ENCODE measurements around the gene CDC20B.

The CDC20B gene, protein sequence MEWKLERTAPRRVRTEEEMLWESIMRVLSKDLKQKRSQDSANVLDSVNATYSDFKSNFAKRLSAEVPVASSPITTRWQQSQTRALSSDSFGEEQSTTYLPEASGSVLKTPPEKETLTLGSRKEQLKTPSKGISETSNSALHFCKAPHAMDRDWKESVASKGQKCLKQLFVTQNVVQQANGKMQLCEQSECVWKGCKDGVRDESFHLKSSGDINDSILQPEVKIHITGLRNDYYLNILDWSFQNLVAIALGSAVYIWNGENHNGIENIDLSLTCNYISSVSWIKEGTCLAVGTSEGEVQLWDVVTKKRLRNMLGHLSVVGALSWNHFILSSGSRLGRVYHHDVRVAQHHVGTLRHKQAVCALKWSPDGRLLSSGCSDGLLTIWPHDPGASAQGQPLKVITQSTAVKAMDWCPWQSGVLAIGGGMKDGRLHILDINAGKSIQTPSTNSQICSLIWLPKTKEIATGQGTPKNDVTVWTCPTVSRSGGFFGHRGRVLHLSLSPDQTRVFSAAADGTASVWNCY

DNA sequence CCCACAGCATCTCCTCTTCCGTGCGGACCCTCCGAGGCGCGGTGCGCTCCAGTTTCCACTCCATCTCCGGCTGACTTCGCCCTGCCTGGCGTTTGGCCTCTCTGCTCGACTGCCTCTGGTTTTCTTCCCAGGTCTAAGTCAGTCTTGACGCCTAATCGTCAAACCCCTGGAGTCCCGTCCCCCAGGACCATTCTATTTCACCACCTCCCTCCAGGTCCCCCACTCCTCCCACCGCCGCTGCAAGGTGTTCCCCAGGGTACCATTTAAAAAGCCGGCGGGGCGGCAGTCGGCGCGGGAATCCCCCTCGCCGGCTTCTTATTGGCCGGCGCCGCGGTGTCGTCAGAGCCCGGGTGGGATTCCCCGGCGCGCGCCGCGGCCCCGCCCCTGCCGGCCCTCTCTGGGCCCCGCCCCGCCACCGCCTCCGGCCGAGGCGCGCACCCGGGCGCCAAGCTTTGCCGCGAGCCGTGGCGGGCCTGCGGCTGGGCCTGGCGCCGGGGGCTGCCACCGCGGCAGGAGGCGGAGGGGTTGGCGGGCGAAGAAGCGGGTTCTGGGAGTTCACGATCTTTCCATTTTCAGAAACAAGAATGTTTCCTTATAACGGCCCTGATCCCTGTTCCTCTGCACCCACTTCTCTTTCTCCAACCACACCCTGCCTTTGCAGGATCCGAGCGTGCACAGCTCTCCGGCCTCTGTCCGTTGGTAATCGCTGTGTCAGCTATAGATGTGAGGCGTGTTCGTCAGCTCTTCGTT lies at the start of gene CDC20B:
CDC20B (minus strand) TSS at position 241 of the 750 bp plus-strand sequence; CDS start at position 64, 177 bp downstream.
- DNase-seq, result peak; percentile 53

DNA sequence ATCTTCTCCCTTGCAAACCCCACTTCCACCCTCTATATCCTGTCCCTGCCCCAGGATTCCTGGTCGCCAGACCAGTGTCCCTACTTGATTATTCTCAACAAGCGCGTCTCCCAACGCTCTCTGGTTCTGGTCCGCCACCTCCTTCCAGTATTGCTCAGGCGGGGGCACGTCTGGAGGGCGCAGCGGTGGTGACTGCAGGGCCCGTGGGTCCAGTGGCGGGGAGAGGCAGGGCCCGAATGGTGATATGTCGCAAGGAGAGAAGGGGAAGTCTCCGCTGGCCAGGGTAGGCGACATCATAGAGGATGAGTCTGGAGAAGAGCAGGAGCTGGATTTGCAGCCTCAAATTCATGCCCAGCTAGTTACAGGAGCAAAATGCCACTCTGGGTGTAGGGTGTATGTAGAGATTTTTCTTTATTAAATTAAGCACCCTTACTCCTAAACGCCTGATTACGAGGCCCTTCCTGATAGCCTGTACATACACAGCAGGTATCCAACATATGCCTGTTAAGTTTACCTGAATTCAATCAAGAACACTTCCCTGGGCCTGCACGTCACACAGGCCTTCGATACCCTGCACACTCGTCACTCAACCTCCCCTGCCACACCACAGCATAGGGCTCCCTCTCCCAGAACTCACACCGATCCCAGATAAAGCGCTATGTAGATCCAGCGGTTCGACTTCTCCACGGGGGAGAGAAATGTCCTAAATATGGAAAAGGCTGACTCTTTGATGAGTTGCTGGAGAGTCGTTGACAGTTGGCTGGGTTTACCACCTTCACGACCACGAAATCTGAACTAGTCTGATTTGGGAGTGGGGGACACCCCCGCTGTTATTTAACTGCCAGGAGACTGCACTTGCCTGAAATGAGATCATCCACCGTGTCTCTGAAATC lies 49.4 kb upstream of the CDC20B start:
- DNase-seq, result peak; percentile 27

DNA sequence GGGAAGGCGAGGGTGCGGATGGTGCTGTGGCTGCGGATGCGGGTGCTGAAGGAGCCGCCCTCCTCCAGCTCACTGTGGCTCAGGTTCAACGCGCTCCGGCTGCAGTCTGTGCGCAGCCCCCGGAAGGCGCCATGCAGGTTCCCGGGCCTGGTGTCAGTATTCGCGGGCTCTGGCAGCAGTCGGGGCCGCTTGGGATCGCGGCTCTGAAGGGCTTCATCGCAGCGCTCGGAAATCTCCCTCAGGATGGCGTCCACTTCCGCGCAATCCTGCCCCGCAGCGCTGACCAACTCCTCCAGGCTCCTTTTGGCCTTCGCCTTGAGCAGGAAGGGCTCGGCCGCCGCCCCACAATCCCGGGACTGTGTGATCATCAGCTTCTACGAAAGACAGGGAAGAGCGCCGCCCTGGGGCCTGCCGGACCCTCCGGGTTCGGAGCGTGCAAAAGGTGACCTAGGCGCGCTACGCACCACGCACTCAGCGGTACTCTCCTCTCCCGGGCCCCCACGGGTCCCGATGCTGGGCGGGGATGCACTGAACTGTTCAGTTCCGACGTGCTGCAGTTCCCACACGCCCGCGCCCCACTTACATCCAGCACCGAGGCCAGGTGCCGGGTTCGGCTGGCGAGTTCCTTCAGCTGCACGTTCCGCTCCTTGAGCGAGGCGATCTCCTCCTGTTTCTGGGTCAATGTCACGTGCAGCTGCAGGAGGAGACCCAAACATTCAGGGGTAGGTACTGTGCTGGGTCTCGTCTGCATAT lies 47.6 kb upstream of the CDC20B start:
- no peak for DNase-seq

DNA sequence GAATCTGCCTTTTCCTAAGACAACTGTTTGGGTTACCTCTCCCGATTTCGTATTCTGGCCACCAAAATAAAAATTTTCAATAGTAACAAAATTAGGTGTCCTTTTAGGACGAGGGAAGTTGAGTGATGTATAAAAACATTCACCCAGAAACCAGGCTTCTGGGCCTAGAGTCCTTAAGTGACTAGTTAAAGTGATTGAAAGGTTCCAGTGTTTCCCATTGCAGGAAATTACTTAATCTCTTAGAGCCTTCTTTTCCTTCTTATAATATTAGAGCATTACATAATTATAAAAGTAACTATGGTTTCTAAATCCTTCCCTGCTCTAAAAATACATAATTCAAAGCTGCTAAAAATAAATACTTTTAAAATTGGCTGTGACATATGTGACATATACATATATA lies 46.8 kb upstream of the CDC20B start:
- no peak for DNase-seq

DNA sequence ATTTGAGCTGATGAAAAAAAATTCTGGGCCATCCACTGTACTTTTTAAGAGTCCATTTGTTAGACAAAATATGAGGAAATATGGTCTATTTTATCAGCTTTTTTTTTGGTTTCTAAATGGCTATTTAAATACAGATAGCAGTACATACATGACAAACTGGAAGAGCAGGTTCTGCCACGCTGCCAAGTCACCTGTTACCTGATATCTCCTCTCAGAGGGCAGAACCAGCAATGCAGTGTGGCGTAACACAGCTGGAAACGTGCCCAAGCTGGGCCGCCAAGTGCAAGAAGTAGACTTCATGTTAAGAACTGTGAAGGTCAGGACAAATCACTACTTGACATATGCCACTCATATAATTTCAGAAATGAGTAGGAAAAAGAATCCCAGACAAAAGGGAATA lies 46.0 kb upstream of the CDC20B start:
- DNase-seq, result no peak

DNA sequence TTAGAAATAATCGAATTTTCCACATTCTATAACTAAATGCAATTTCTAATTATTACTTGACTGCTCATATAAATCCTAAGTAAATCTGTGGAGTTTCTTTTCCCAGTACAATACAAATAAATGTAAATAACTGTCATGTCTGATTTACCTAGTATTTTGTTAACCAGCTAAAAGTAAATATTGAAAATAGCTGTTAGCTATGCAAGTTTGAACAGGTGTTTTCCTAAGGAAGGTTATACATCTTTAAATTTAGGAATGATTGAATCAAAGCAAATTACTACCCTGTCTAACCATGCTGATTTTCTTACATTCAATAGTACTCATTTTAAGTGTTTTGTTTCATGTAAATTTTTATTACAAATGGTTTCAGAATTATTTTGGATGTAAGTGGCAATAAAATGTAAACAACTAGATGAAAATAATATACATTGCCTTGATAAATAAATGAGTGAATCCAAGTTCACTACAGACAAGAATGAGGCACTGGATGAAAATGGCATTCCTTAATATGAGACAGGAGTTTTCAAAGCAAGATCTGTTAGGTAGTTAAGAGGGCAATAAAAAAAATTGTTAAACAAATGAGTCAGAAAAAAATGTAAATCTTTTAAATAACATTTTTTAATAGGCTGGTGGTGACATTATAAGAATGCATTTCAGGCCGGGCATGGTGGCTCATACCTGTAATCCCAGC lies 38.4 kb upstream of the CDC20B start:
- no peak for DNase-seq

DNA sequence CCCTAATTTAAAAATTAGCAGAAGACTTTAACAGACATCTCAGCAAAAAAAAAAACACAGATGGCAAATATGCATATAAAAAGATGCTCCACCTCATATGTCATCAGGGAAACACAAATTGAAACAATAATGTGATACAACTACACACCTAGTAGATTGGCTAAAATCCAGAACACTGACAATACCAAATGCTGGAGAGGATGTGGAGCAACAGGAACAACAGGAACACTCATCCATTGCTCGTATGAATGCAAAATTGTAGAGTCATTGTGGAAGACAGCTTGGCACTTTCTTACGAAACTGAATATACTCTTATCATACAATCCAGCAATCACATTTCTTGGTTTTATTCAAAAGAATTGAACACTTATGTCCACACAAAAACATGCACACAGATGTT lies 32.0 kb upstream of the CDC20B start:
- DNase-seq, result no peak

DNA sequence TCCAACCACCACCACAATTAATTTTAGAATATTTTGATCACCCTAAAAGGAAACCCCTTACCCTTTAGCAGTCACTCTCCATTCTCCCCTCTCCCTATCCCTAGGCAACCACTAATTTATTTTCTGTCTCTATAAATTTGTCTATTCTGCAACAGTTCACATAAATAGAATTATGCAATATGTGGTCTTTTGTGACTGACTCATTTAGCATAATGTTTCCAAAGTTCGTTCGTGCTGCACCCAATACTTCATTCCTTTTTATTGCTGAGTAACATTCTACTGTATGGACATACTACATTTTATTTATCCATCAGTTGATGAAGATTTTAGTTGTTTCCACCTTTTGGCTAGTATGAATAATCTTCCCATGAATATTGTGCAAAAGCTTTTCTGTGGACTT lies 18.2 kb upstream of the CDC20B start:
- DNase-seq, result peak; percentile 8

DNA sequence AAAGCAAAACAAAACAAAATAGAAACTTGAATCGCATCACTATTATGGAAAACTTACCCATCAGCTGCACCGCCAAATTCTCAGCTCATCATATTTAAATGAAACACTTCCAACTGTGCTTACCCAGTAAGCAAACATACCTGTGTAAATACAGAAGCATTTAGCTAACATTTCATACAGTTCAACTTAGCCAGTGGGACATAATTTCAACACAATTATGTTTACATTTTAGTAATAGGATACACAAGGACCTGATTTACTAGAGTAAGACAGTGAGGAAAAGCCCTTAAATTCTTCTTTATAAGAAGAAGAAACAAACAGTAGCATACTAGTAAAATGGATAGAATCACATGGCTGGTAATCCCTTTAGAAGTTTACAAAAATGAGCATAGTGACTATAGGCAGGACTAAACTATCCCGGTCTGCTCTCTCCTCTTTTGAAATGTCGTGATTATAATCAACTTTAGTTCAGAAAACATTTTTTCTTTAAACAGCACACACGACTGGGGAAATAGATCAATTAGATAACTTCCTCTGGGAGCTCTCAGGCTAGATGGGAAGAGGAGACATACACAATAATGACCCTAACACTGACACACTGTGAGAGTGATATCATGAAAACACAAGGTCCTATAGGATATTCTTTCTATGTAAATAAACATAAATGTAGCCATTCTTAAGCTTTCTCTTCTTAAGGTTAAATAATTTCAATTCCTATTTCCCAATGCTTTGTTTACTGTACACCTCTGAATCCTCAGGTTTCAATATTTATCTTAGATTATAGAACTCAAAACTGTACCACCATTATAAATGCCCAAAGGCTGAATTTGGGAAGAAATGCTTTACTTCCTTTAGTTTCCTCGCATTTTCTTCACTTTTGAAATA lies 15.9 kb upstream of the CDC20B start:
- no peak for DNase-seq

DNA sequence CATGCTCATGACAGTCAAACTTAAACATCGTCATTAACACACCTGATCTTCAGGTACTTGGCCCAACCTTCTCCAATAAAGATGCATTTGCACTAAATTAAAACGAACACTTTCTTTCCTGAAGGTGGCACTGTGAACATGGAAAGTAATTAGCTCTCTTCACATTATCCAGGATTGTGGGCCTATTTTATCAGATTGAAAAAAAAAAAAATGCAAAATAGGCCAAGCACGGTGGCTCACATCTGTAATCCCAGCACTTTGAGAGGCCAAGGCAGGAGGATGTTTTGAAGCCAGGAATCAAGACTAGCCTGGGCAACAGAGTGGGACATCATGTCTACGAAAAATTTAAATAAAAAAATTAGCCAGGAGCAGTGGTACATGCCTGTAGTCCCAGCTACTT lies 14.4 kb upstream of the CDC20B start:
- no peak for DNase-seq

DNA sequence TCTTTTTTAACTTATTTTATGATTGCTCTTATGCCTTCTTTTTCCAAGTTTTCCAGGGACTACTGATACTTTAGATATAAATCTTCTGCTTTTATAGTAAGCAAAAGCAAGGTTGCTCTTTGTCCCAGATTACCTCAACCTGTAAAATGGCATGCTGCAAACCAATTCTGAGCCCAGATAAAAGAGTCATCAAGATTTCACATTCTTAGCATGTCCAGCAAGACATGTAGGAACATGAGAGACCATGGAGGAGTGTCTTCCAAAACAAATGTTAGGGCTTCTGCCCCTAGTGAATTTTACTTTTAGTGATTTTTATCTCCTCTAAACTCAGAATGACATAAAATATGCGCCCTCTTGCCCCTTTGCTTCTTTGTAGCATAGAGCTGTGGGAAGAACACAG lies 7.0 kb upstream of the CDC20B start:
- no peak for DNase-seq

DNA sequence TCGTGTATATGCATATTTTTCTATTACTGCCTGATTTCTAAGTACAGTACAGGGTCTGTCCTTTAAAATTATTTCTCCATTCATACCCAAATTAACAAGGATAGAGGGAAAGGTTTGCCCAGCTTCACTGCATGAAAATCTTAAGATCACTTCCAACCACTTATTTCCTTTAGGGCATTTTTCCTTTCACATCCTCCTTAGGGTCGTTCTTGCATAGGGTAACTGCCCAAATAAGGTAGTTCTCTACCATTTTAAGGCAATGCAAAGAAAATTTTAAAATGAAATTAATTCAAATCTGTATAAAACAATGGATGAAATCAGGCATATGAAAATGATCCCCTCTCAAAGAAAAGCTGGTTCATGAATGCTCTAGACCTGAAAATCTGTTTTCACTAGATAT lies 4.1 kb upstream of the CDC20B start:
- DNase-seq, result peak; percentile 41

DNA sequence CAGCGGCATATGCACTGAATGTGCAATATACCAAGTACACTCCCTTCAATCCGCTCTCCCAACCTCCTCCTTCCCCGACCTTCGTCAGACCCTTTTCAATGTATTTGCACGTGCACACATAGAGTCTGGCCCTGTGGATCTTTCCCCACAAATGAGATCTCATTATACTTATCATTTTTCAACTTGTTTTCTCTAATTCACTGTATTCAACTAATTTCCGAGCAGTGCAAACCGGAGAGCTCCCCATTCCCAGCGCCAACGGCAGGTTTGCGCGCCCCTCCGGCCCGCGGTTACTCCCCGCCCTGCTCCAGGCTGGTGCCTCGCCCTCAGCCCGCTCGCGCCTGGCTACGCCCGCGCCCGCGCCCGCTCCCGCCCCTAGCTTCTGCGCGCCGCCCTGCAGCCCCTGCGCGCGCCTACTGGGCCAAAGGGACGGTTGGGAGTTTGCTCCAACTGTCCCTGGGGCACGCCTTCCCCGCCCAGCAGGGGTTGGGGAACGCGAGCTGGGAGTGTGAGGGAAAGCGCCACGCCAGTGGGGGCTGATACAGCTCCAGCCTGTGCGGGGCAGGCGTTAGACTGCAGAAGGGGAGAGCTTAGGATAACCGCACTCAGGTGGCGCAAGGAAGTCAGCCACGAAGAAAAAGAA lies 3.3 kb upstream of the CDC20B start:
- no peak for DNase-seq

DNA sequence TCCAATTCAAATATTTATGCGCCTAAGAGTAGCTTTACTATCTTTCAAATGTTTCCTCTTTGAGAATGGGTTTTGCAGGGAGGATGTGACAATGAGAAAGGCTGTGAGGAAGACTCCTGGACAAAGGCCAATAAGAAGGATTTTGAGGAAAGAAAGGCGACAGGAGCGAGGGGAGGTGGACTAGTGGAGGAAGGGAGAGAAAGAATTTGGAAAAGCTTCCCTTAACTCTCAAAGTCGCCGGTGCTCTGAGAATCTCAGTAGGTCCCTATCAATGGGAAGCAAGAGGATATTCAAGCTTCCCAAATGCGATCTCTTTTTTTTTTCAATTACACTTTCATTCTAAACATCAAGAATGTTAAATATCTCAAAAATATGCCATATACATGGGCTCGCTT lies 2.8 kb upstream of the CDC20B start:
- DNase-seq, result no peak

DNA sequence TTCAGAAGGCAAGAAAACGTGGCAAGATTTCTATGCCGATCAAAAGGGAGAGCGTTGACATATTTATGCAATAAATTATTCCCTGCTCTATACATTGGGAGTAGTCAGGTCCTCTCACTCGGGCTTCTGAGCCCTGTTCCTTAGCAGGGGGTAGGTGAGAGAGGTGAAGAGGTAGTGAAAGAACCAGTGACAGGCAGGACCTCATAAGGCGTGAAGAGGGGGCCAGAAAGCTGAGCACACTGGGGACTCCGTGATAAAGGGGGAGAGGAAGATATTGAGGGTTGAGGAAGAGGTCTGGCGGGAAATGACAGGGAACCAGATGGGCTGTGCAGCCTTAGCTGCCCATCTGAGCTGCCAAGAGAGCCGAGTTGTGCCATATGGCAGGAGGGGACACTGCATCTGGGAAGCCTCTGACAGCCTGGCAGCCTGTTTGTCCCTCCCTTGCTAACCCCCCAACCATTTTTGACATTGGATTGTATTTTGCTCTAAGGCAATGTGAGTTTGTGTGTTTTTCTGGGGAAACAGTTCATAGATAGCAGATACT lies 782 bp upstream of the CDC20B start:
- no peak for DNase-seq

DNA sequence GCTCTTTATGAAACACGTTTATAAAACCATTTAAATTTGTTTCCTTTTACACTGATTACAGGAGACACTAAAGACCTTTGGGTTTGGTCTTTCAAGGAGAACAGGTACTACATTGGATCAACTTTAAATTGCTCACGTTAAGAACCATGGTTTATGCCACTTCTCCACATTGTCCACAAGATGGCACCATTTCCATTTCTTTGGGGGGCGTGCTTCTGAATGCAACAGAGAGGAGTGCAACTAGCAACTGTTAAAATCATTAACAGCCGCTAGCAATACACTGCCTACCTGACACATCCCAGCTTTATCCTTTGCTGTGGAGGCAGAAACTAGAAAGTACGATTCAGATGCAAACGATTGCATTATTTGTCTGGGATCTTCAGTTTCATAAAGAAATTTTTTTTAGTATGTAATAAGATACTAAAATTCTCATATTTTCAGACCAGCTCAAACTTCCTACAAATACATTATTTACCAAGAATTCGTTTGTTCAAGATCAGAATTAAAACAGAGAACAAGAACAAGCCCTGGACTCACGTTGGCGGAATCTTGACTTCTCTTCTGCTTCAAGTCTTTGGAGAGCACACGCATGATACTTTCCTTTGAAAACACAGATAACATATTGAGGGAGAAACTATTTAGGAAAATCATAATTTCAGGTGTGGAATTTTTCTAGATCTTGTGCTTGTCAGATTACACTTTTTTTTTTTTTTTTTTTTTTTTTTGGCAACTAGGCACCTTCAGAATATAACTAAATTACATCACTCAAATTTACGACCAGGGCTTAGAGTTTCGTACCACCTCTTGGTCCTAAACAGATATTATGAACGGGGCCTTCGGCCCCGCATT lies 702 bp downstream of the CDC20B start:
- DNase-seq, result peak; percentile 68

DNA sequence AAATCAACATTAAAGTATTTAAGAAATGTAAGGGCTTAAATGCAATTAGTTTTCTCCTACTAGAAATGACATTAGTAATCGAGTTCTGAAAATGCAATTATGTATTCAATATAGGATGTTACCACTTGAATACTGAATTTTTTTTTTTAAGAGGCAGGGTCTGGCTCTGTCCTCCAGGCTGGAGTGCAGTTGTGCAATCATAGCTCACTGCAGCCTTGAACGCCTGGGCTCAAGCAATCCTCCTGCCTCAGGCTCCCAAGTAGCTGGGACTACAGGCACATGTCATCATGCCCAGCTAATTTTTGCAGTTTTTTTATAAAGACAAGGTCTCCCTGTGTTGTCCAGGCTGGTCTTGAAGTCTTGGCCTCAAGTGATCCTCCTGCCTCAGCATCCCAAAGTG lies 1.5 kb downstream of the CDC20B start:
- DNase-seq, result no peak

DNA sequence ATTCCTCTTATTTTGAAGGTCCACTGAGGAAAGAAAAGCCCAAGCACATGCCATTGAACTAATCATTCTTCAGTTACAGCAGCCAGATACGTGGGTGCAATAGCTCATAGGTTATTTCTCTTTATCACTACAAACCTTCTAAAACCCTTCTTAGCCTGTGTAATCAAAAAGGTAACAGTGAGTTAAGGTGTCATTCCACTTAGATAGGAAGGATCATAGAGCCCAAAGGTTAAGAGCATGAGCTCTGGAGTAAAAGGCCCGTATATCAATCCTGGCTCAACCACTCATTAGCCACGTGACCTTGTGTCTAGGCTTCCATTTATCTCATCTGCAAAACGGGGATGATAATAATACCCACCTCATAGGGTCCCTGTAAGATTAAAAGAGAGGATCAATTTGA lies 10.3 kb downstream of the CDC20B start:
- no peak for DNase-seq

All from MV-4-11 (cell line).